MM.1S (cell line): ENCODE measurements around the gene DPPA4.

Experiments
- DNase-seq: peaks from one replicate; pipeline ENCODE4 v3.0.0-alpha.2; 2015
- H2AFZ ChIP-seq: fragments of 300-600 bp; sonication (generic); 2 replicates; pipeline ENCODE4 v1.6.0; 2016; ENCODE audit warnings: antibody characterized with exemption, low read length
- H3F3A ChIP-seq: fragments of 300-600 bp; sonication (generic); 2 replicates; pipeline ENCODE4 v1.6.1; 2016; ENCODE audit warnings: mild to moderate bottlenecking, antibody characterized with exemption, low read length, moderate library complexity, mixed read lengths; ENCODE audit not compliant: insufficient read depth
- H3K27ac ChIP-seq: fragments of 300-600 bp; sonication (generic); 2 replicates; pipeline ENCODE4 v1.5.1; 2016; ENCODE audit warnings: mild to moderate bottlenecking, low read length
- H3K27me3 ChIP-seq: fragments of 300-600 bp; sonication (generic); replicated peaks from 2 replicates; pipeline ENCODE4 v1.6.0; 2016; ENCODE audit warnings: low read length; ENCODE audit not compliant: insufficient read depth
- H3K36me3 ChIP-seq: fragments of 300-600 bp; sonication (generic); replicated peaks from 2 replicates; pipeline ENCODE4 v1.6.1; 2016; ENCODE audit warnings: mild to moderate bottlenecking, low read length, mixed read lengths; ENCODE audit not compliant: insufficient read depth
- H3K4me1 ChIP-seq: fragments of 300-600 bp; sonication (generic); 2 replicates; pipeline ENCODE4 v1.6.1; 2016; ENCODE audit warnings: low read length, mixed read lengths
- H3K4me2 ChIP-seq: fragments of 300-600 bp; sonication (generic); 2 replicates; pipeline ENCODE4 v1.6.0; 2016; ENCODE audit warnings: low read depth, low read length
- H3K4me3 ChIP-seq: fragments of 300-600 bp; sonication (generic); 2 replicates; pipeline ENCODE4 v1.5.1; 2016; ENCODE audit warnings: low read length, mixed read lengths
- H3K79me2 ChIP-seq: fragments of 300-600 bp; sonication (generic); 2 replicates; pipeline ENCODE4 v1.6.1; 2016; ENCODE audit warnings: mixed run types, low read length, mixed read lengths
- H3K9ac ChIP-seq: fragments of 300-600 bp; sonication (generic); 2 replicates; pipeline ENCODE4 v1.6.1; 2016; ENCODE audit warnings: low read length, mixed read lengths
- H3K9me2 ChIP-seq: fragments of 300-600 bp; sonication (generic); replicated peaks from 2 replicates; pipeline ENCODE4 v1.6.1; 2016; ENCODE audit warnings: mild to moderate bottlenecking, low read length, mixed read lengths; ENCODE audit not compliant: insufficient read depth
- H3K9me3 ChIP-seq: fragments of 300-600 bp; sonication (generic); replicated peaks from 2 replicates; pipeline ENCODE4 v1.6.1; 2016; ENCODE audit warnings: mild to moderate bottlenecking, low read length, mixed read lengths; ENCODE audit not compliant: insufficient read depth
- H4K20me1 ChIP-seq: fragments of 300-600 bp; sonication (generic); 2 replicates; pipeline ENCODE4 v1.6.1; 2016; ENCODE audit warnings: mild to moderate bottlenecking, low read length, moderate library complexity, mixed read lengths; ENCODE audit not compliant: insufficient read depth
- EZH2 ChIP-seq: fragments of 300-600 bp; sonication (generic); optimal IDR thresholded peaks from 2 replicates; pipeline ENCODE3; 2017; ENCODE audit warnings: low read depth, mild to moderate bottlenecking, antibody characterized with exemption, low read length, mixed read lengths
- EZH2phosphoT487 ChIP-seq: fragments of 300-600 bp; sonication (generic); IDR thresholded peaks from 2 replicates; pipeline ENCODE4 v1.6.1; 2018; ENCODE audit warnings: antibody characterized with exemption, low read length
- TF ChIP-seq, protein P1 (sequence below): fragments of 300-600 bp; sonication (generic); IDR thresholded peaks from 2 replicates; pipeline ENCODE4 v1.5.1; 2016; ENCODE audit warnings: antibody characterized with exemption, low read length, mixed read lengths

The DPPA4 gene

GRCh38 chr3:109278546-109278945, 58.8 kb downstream of the DPPA4 start:
- H3K79me2 ChIP-seq, result no peaks in the 10 kb centered on the region
- H3K4me3 ChIP-seq, result no peak overlapping the region
- no peaks in the 10 kb centered on the region for H3K9me2 ChIP-seq
- H3K36me3 ChIP-seq, result no peaks in the 10 kb centered on the region
- H3K4me2 ChIP-seq, result no peak overlapping the region
- no peaks in the 10 kb centered on the region for H4K20me1 ChIP-seq
- H3K27me3 ChIP-seq, result no peaks in the 10 kb centered on the region
- H3K9me3 ChIP-seq, result no peaks in the 10 kb centered on the region
- no peaks in the 10 kb centered on the region for H3F3A ChIP-seq
- H3K27ac ChIP-seq, result no peak overlapping the region
- H2AFZ ChIP-seq, result no peak overlapping the region
- TF ChIP-seq EZH2phosphoT487, result no peak
- TF ChIP-seq, protein P1, sequence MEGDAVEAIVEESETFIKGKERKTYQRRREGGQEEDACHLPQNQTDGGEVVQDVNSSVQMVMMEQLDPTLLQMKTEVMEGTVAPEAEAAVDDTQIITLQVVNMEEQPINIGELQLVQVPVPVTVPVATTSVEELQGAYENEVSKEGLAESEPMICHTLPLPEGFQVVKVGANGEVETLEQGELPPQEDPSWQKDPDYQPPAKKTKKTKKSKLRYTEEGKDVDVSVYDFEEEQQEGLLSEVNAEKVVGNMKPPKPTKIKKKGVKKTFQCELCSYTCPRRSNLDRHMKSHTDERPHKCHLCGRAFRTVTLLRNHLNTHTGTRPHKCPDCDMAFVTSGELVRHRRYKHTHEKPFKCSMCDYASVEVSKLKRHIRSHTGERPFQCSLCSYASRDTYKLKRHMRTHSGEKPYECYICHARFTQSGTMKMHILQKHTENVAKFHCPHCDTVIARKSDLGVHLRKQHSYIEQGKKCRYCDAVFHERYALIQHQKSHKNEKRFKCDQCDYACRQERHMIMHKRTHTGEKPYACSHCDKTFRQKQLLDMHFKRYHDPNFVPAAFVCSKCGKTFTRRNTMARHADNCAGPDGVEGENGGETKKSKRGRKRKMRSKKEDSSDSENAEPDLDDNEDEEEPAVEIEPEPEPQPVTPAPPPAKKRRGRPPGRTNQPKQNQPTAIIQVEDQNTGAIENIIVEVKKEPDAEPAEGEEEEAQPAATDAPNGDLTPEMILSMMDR, result no peak
- no peak for TF ChIP-seq EZH2
- no peaks in the 10 kb centered on the region for H3K4me1 ChIP-seq
- no peak for DNase-seq
- no peak overlapping the region for H3K9ac ChIP-seq

DNA sequence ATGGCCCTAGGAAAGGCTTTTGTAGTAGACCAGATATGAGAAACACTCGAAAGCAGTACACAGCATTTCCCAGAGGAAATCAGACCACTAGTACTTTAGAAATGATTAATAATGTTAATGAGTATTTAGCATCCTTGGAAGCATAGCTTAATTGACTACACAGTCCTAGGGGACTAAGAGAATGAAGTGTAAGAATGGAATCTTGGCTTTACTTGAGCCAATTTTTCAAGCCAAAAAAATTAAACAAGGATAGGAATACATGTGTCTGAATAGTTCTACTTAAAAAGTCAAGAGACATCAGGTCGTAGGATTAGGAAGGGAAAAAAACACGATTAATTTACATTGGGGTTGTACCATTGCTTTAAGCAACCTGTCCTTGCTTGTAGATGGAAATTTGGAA, 59.2 kb downstream of the DPPA4 start:
- no peaks in the 10 kb centered on the region for H3K4me1 ChIP-seq
- no peaks in the 10 kb centered on the region for H3K9me3 ChIP-seq
- TF ChIP-seq EZH2 (no peak), EZH2phosphoT487 (no peak)
- TF ChIP-seq, protein P1, result no peak
- no peaks in the 10 kb centered on the region for H3K36me3 ChIP-seq
- DNase-seq, result no peak
- no peak overlapping the region for H3K27ac ChIP-seq
- H3K79me2 ChIP-seq, result no peaks in the 10 kb centered on the region
- H3K9me2 ChIP-seq, result no peaks in the 10 kb centered on the region
- no peaks in the 10 kb centered on the region for H3K27me3 ChIP-seq
- H3K4me3 ChIP-seq, result no peak overlapping the region
- no peaks in the 10 kb centered on the region for H3F3A ChIP-seq
- H4K20me1 ChIP-seq, result no peaks in the 10 kb centered on the region
- no peak overlapping the region for H2AFZ ChIP-seq
- no peak overlapping the region for H3K9ac ChIP-seq
- H3K4me2 ChIP-seq, result no peak overlapping the region
